GM23338 (cell line): ENCODE measurements around the gene PDLIM5. TPM values are rescaled to one million over a fixed set of nuclear protein-coding genes. Genes with fewer than 3 reads are reported as not detected.

ENCODE experiments used
- ATAC-seq: fragments of 200-7000 bp; cut with Tn5 transposase; 3 replicates; pipeline ENCODE4 v1.9.1; 2020
- DNase-seq: peaks from one replicate; pipeline ENCODE4 v3.0.0-alpha.2; 2015; ENCODE audit warnings: low spot score
- H2AFZ ChIP-seq: fragments of 200-600 bp; sonication (generic); 2 replicates; pipeline ENCODE4 v1.8.0; 2016; ENCODE audit warnings: antibody characterized with exemption, mild to moderate bottlenecking, moderate library complexity
- H3F3A ChIP-seq: fragments of 200-600 bp; sonication (generic); replicated peaks from 2 replicates; pipeline ENCODE4 v1.8.0; 2017; ENCODE audit warnings: antibody characterized with exemption, mixed run types, low read depth
- H3K27ac ChIP-seq: fragments of 200-600 bp; sonication (generic); 2 replicates; pipeline ENCODE4 v1.6.1; 2016; ENCODE audit warnings: low read depth
- H3K27me3 ChIP-seq: fragments of 200-600 bp; sonication (generic); 2 replicates; pipeline ENCODE4 v1.8.0; 2016; ENCODE audit warnings: mild to moderate bottlenecking, mixed run types, moderate library complexity; ENCODE audit not compliant: insufficient read depth
- H3K36me3 ChIP-seq: fragments of 200-600 bp; sonication (generic); 2 replicates; pipeline ENCODE4 v1.8.0; 2016; ENCODE audit warnings: mild to moderate bottlenecking; ENCODE audit not compliant: insufficient read depth
- H3K4me1 ChIP-seq: fragments of 200-600 bp; sonication (generic); 2 replicates; pipeline ENCODE4 v1.8.0; 2016; ENCODE audit warnings: mild to moderate bottlenecking, moderate library complexity; ENCODE audit not compliant: insufficient read depth
- H3K4me2 ChIP-seq: fragments of 200-600 bp; sonication (generic); 2 replicates; pipeline ENCODE4 v1.7.1; 2017; ENCODE audit warnings: mixed run types
- H3K4me3 ChIP-seq: fragments of 200-600 bp; sonication (generic); 2 replicates; pipeline ENCODE4 v1.6.1; 2016; ENCODE audit warnings: mixed run types
- H3K79me2 ChIP-seq: fragments of 200-600 bp; sonication (generic); replicated peaks from 2 replicates; pipeline ENCODE4 v1.8.0; 2017; ENCODE audit warnings: mild to moderate bottlenecking; ENCODE audit not compliant: insufficient read depth
- H3K9me2 ChIP-seq: fragments of 200-600 bp; sonication (generic); 2 replicates; pipeline ENCODE4 v1.8.0; 2017; ENCODE audit not compliant: insufficient read depth
- H4K20me1 ChIP-seq: fragments of 200-600 bp; sonication (generic); replicated peaks from 2 replicates; pipeline ENCODE4 v1.8.0; 2017; ENCODE audit warnings: mild to moderate bottlenecking; ENCODE audit not compliant: insufficient read depth
- H3K27ac Mint-ChIP-seq: 2 replicates; pipeline ENCODE4 v1.8.0; 2020; ENCODE audit warnings: inconsistent platforms, mild to moderate bottlenecking, moderate library complexity, mixed read lengths
- H3K27me3 Mint-ChIP-seq: 3 replicates; pipeline ENCODE4 v1.8.0; 2022; ENCODE audit warnings: low read depth, mild to moderate bottlenecking, moderate library complexity, mixed read lengths, inconsistent platforms; ENCODE audit not compliant: insufficient read depth, poor library complexity
- H3K36me3 Mint-ChIP-seq: 3 replicates; pipeline ENCODE4 v1.8.0; 2021; ENCODE audit warnings: low read depth, mild to moderate bottlenecking, inconsistent platforms, moderate library complexity, mixed read lengths
- H3K4me1 Mint-ChIP-seq: 3 replicates; pipeline ENCODE4 v1.8.0; 2020; ENCODE audit warnings: mild to moderate bottlenecking, inconsistent platforms, mixed read lengths
- H3K4me3 Mint-ChIP-seq: 3 replicates; pipeline ENCODE4 v1.8.0; 2021; ENCODE audit warnings: moderate library complexity, mild to moderate bottlenecking, inconsistent platforms, mixed read lengths
- H3K9me3 Mint-ChIP-seq: 3 replicates; pipeline ENCODE4 v1.8.0; 2020; ENCODE audit warnings: moderate library complexity, mild to moderate bottlenecking, inconsistent platforms, mixed read lengths
- CREB1 ChIP-seq: fragments of 250-450 bp; sonication (Bioruptor Pico); IDR thresholded peaks from 2 replicates; pipeline ENCODE4 v1.5.0; 2020; ENCODE audit warnings: low read depth, mild to moderate bottlenecking, moderate library complexity
- CTCF ChIP-seq, 2 experiments: fragments of 200-600 bp in 1 of 2; sonication (generic) in 1 of 2; conservative IDR thresholded peaks; 2 replicates each; pipeline versions ENCODE4 v1.5.1 to v1.6.1; 2016 to 2017; ENCODE audit warnings: antibody characterized with exemption in 2 of 2, low read depth in 2 of 2, mild to moderate bottlenecking in 2 of 2, moderate library complexity in 1 of 2
- ETS1 ChIP-seq: IDR thresholded peaks from 2 replicates; pipeline ENCODE4 v1.6.1; 2016; ENCODE audit warnings: antibody characterized with exemption
- EZH2 ChIP-seq: fragments of 200-600 bp; sonication (generic); IDR thresholded peaks from one replicate; pipeline ENCODE4 v1.8.0; 2017; ENCODE audit warnings: antibody characterized with exemption, mild to moderate bottlenecking, low read depth; ENCODE audit not compliant: unreplicated experiment
- ZNF462 ChIP-seq: fragments of 250-450 bp; sonication (Bioruptor Pico); IDR thresholded peaks from 2 replicates; pipeline ENCODE4 v1.5.0; 2020; ENCODE audit warnings: mild to moderate bottlenecking, moderate library complexity
- polyA plus RNA-seq: library from polyadenylated mRNA; unstranded; fragments of >200 nt; fragmentation: Nextera tagmentation; extraction: Ambion mirVana; gene quantifications from 2 replicates; pipeline ENCODE4 v1.2.1, GENCODE V29; 2016
- total RNA-seq: library from RNA; depleted of rRNA; stranded (reverse); fragments of >200 nt; shearing (Covaris generic); gene quantifications from 2 replicates; pipeline ENCODE4 v1.2.3, GENCODE V29; 2014

The PDLIM5 gene
- total and polyA plus RNA-seq, 2 experiments from 2014 or later: 45.2 to 53.0 TPM

- Mint-ChIP-seq H3K36me3 (no peaks in the 10 kb centered on the region), H3K27me3 (peaks cover 3% of the 10 kb centered on the region), H3K4me1 (no peaks in the 10 kb centered on the region), H3K4me3 (no peak overlapping the region), H3K27ac (no peak overlapping the region), H3K9me3 (no peaks in the 10 kb centered on the region)
- Histone ChIP-seq H3K4me2 (no peak overlapping the region), H3K36me3 (no peaks in the 10 kb centered on the region), H3K27me3 (no peaks in the 10 kb centered on the region), H3K27ac (no peak overlapping the region), H2AFZ (no peak overlapping the region), H4K20me1 (no peaks in the 10 kb centered on the region), H3F3A (no peaks in the 10 kb centered on the region), H3K4me3 (no peak overlapping the region), H3K4me1 (no peaks in the 10 kb centered on the region), H3K9me2 (no peaks in the 10 kb centered on the region), H3K79me2 (no peaks in the 10 kb centered on the region)
- ATAC-seq (no peak), DNase-seq (no peak)
- TF ChIP-seq ZNF462 (no peak), CREB1 (no peak), CTCF (conservative IDR thresholded peaks at IDR 0.05; ENCODE audit: low read depth in 2 of 2) (no peak), ETS1 (no peak), EZH2 (no peak)
These were observed 171.6 kb downstream of the PDLIM5 start for GRCh38 chr4:94623126-94623911.
